ENCODE data around the gene DLL1. TPM values are rescaled to one million over a fixed set of nuclear protein-coding genes. Genes with fewer than 3 reads are reported as not detected.
A peak's percentile ranks its signal among the peaks of the same experiment; 100 is the strongest.

Gene DLL1
- total RNA-seq, 1 donor from 2014 or later = 15.4 TPM

DNA sequence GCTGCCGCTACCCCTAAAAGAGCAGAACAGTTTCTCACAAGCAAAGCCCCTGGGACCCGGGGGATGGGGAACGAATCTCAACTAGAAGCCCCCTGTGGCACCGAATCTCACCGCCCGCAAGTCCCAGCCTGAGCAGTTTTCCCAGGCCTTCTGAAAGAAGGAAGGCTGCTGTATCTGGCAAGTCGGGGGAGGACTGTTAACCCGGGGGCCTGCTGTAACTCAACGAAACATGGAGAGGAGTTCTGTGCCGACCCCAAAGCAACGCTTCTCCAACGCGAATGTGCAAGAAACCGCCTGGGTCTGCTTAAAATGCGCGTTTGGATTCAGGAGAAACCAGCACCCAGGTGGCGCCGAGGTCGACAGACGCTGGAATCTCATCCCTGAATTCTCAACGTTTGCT, 34.2 kb downstream of the DLL1 start:
- intact Hi-C loops (cut with DNase I) = no loop called here
- ATAC-seq (no peak), DNase-seq (ENCODE audit: low spot score) (peak; percentile 37)

DNA sequence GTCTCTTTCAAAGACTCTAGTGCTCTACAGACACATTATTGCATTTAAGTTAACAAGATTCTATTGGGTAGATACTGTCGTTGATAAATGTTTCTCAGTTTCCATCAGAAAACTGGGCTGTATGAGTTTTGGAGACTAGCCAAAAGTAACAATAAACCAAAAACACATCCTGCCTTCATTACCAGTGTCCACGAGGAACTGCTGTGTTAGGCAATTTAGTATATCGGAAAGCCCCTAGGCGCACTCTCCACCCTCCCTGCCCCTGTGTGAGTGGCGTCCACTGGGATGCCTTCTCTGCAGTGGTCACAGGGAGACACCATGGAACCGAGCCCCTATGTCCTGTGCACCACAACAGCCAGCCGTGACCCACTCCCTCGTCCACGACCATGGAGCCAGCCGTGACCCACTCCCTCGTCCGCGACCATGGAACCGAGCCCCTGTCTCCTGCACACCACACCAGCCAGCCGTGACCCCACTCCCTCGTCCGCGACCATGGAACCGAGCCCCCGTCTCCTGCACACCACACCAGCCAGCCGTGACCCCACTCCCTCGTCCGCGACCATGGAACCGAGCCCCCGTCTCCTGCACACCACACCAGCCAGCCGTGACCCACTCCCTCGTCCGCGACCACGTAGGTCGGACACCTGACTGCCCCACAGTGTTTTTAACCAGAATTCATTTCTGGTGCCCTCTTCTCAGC, 35.3 kb downstream of the DLL1 start:
- intact Hi-C loops (cut with DNase I) = no loop called here
- DNase-seq (ENCODE audit: low spot score) = peak; percentile 46
- no peak for ATAC-seq

DNA sequence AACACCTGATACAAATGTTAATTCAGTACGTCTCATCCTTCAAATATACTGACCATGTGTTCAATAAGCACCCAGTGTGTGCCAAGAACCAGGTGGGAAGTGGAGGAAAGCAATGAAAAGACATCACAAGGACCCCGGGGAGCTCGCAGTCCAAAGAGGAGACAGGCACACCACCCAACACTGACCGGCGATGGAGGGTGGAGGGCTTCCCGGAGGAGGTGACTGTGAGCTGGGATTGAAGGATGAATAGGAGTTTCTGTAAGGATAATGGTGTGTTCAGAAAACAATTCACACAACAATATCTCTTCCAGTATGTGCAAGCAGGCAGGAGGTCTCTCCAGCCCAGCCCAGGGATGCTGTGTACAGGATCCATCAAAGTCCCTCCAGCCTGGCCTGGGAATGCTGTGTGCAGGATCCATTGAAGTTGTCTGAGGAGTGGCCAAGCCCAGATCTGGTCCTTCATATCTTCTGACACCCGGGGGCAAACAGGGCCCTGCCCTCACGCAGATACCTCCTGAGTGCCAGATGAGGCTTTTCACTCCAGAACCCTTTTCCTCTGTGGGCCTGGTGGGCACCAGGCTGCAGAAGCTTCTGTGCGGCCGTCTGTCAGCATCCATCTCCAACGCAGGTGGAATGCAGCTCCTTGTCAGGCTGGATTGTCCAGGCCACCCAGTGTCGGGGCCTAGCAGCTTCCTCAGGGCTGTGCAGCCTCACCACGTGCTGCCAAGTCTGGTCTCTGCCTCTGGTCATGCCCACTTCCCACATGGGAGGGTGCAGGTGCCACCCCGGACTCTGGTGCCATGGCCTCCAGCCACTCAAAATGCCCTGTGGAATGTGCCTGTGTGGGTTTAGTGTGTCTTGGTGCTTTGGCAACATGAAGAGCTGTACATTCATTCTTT, 36.3 kb downstream of the DLL1 start:
- ATAC-seq = no peak
- intact Hi-C loops (cut with DNase I) = no loop called here
- DNase-seq (ENCODE audit: low spot score) = peak; percentile 50

DNA sequence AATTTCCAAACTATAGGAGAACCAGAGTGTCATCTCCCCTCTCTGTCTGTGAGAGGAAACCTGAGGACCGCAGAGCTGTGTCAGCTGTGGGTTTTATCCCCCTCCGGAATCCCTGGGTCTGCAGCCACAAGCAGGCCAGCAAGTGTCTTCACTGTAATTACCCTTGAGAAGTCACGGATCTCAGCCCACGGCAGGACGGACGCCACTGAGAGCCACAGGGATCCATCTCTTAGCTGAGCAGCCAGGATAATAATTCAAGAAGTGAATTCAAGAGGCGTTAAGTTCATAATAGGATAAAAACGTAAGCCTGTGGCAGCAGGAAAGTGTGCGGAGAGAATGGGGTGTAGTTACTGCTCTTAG, 37.0 kb downstream of the DLL1 start:
- ATAC-seq = no peak
- DNase-seq (ENCODE audit: low spot score) = peak; percentile 33
- intact Hi-C loops (cut with DNase I) = no loop called here

DNA sequence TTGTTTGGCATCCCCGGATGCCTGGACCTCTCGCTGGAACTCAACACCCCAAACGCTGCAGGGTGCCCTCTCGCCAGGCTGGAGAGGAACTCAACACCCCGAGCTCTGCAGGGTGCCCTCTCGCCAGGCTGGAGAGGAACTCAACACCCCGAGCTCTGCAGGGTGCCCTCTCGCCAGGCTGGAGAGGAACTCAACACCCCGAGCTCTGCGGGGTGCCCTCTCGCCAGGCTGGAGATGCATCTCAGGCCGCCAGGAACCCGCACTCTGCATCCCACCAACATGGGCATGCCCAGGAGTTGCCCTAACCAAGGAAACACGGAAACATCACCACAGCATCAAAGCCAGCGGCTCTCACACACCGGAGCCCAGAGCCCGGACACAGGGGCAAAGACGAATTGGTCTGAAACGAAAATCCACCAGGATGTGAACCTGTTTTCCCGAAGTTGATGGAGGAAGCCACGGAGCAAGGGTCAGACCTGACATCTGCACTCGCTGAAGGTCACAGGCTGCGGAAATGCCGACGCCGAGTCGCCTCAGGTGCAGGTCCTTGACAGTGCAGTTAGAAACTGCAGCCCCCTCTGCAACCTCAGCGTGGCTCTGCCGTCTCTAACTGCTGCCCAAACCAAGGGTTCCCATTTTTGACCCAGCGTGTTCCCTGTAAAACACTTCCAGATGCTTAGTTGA, 37.5 kb downstream of the DLL1 start:
- peak; percentile 43 for DNase-seq (ENCODE audit: low spot score)
- intact Hi-C loops (cut with DNase I) = no loop called here
- no peak for ATAC-seq

DNA sequence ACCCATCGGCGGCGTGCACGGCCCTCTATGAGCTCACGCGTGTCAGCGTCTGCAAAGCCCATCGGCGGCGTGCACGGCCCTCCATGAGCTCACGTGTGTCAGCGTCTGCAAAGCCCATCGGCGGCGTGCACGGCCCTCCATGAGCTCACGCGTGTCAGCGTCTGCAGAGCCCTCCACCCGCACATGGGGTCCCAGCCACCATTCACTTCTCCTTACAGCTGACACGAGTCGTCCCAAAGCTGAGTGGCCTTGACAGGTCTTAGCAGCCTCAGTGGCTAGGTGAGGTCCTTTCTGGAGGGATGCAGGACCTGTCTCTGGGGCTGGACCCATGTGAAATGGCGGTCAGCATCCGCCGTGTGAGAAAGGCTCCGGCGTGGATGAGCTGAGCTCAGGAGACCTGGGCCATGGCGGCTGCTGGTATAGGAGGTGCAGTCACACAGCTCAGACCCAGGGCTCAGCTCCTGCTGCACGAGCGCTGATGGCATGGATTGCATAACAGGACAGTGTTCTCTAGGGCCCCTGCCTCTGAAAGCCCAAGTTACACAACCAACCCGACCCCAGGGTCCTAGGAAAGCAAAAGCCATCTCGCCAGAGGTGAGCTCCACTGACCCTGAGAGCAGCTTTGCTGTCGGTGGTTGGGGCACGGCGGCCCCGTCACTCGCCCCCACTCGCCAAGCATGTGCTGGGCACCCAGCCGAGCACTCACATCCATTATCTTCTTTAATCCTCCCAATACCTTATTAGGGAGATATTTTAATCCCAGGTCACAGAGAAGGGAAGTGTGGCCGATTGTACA, 38.9 kb downstream of the DLL1 start:
- DNase-seq (ENCODE audit: low spot score) (no peak), ATAC-seq (no peak)

DNA sequence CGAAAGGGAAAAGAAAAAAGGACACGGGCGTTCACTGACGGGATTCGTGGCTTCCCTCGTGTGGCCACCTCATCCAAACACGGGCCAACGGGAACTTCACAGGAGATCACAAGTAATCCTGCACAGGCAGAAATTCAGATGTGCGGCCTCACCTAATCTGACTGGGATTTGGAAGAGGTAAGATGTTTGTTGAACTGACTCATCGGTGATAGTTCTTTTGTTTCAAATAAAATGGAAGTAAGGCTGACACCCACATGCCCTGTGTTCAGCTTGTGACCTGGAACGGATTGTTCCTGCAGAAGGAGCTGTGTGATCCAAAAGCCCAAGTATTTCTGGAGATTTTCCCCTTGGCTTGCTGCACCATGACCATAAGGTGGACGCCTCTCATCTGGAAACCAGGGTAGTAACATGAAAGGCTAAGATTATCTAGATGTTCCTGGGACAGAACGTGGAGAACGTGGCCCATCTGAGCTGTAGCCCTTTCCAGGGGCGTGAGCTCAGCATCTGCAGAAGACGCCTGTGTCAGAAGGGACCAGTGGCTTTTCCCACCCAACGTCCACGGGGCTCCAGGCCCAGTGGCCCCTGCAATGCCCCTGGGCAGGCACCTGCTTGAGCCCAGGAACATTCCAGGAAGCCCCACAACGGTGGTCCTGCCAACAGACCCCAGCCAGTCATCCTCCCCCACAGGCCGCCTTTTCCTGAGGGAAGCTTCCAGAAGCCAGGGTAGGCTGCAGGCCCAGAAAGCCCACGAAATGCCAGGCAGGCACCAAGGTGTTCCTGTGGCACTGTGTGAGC, 39.7 kb downstream of the DLL1 start:
- no peak for ATAC-seq
- intact Hi-C loops (cut with DNase I) = no loop called here

More for the DNA sequence above, 38.9 kb downstream of the DLL1 start:
- intact Hi-C loops (cut with DNase I) = no loop called here

DNA sequence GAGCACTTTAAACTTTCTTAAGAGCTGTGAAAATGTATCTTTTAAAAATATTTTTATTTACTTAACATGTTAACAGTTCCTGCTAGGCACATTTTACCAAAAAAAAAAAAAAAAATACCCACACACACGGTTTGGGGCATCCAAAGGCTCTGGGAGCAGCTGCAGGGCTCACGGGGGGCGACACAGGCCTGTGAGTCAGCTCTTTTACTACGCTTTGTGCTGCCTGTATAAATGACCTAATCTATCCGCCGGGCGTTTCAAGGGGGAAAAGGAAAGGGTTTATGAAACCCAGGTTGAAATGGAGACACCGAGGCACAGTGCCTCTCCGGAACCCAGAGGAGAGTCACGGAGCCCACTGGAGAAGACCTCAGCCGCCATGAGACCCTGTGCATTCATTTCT, 40.4 kb downstream of the DLL1 start:
- intact Hi-C loops (cut with DNase I) = no loop called here
- ATAC-seq (no peak), DNase-seq (ENCODE audit: low spot score) (no peak)

More for the DNA sequence above, 39.7 kb downstream of the DLL1 start:
- DNase-seq (ENCODE audit: low spot score) = no peak

DNA sequence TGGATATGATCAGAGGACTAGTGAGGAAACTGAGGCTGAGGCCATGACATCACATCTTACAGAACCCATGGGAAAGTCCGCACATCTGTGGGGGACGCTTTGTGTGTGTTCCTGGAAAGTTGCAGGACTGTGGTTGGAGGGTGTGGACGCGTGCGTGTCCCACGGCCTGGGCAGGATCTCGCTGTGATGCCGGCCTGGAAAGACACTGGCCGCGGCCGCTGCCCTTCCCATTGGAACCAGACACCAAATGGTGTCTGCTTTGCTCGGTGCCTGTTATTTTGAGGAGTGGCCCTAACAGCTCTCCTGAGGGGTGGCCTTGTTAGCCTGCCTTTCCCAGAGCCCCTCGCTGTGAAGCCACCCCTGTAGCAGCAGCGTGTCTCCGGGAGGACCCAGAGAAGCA, 41.1 kb downstream of the DLL1 start:
- intact Hi-C loops (cut with DNase I) = no loop called here
- no peak for DNase-seq (ENCODE audit: low spot score)
- no peak for ATAC-seq

DNA sequence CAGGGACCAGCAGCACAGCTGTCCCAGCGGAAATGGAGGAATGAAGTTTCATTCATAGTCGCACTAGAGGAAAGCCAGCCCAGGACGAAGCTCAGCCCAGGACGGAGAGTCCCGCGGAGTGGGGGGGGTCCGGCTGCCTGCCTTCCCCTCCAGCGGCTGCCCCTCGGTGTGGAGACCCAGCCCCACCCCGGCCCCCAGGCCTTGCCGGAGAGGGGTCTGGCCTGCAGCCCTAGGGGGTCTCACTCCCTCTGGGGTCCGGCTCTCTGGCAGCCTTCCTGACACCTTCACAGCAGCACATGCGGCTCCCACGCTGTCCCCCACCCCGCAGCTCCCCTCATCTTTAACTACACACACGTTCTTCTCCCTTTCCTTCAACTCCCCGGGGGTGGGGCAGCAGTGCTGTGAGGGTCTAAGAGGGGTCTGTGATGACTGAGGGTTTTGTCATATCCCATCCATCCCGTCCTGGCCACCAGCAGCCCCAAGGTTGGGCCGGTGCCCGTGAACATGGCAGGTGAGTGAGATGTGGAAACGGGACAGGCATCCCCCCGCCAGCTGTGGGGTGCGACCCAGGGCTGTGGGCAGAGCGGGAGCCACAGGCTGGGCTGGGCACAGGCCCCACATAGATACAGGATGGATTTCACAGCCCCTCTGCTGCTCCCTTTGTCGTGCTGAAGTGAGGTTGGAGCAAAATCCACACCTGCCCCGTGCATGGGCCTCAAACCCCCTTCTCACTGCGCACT, 41.8 kb downstream of the DLL1 start:
- DNase-seq (ENCODE audit: low spot score) (no peak), ATAC-seq (no peak)
- intact Hi-C loops (cut with DNase I) = no loop called here

DNA sequence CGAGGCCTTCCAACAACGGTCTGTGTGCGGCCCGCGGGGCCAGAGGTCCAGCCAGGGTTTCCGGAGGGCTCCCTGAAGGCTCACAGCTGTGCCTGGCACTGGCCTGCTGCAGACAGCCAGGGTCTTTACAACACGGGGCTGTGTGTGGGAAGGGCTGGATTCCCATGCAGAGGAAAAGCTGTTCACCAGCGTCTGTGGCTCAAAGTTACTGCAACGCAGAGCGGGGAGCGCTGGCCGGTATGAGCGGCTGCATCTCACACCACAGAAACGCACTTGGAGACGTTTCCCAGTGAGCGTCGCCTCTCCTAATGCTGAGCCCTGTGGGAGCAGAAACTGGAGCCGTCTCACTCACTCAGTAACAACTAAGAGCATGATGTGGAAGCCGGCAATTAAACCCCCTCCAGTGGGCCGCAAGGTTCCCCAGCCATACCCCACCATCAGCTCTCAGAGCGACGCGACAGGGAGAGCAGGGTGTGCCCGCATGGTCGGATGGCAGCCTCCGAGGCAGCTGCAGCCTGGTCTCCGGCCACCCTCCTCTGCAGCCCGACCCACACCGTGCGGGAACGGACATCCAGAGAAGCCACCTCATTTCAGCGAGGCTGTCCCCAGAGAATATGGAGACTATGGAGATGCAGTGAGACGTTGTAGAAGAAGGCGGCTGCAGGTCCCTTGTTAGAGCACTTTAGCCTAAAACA, 42.6 kb downstream of the DLL1 start:
- ATAC-seq = peak; percentile 16
- DNase-seq (ENCODE audit: low spot score) = no peak
- intact Hi-C loops (cut with DNase I) = no loop called here

DNA sequence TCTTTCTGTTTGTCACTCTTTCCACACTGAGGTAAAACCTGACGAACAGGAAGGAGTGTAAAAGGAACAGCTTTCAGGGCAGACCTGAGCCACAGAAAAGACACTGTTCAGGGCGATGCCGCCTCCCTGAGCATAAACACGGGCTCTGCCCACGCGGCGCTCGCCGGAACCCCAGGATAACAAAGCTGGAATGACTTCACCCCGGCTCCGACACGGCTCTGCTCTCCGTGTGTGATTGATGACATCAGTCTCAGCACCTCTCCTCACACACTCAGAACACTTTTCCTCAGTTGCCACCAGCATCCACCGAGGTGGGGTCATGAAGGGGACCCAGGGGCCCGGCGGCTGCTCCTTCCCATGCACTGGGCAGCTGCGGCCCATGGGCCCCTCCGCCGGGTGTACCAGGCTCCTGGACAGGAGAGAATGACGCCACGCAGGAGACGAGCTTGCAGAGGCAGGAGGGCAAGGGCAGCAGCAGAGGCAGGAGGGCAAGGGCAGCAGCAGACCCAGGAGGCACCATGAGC, 43.6 kb downstream of the DLL1 start:
- DNase-seq (ENCODE audit: low spot score) = no peak
- no peak for ATAC-seq
- intact Hi-C loops (cut with DNase I) = no loop called here

DNA sequence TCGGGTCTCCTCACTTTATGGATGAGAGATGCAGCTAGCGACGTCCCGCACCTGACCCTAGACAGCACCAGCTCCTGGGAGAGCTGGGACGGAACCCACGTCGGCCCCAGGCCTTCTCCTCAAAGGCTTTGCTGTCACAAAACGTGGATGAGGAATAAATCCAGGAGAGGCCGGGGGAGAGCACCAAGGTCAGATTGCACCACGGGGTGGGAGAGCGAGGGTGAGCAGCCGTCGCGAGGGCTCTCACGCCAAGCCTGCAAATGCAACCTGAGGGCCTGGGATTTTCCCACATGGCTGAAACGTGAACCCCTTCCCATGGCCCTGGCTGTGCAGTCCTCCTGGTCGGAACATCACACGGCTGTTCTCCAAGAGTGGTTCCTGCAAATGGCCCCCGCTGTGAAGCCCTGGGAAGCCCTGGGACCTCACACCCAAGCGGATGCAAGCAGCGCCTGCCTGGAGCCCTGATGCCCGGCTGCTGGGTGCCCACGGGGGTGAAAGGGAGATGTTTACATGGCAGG, 45.3 kb downstream of the DLL1 start:
- ATAC-seq (no peak), DNase-seq (ENCODE audit: low spot score) (no peak)
- intact Hi-C loops (cut with DNase I) = loop anchor here (1.0 kb wide), 1 partner anchor 49 kb away; no protein-coding TSS in a partner anchor

DNA sequence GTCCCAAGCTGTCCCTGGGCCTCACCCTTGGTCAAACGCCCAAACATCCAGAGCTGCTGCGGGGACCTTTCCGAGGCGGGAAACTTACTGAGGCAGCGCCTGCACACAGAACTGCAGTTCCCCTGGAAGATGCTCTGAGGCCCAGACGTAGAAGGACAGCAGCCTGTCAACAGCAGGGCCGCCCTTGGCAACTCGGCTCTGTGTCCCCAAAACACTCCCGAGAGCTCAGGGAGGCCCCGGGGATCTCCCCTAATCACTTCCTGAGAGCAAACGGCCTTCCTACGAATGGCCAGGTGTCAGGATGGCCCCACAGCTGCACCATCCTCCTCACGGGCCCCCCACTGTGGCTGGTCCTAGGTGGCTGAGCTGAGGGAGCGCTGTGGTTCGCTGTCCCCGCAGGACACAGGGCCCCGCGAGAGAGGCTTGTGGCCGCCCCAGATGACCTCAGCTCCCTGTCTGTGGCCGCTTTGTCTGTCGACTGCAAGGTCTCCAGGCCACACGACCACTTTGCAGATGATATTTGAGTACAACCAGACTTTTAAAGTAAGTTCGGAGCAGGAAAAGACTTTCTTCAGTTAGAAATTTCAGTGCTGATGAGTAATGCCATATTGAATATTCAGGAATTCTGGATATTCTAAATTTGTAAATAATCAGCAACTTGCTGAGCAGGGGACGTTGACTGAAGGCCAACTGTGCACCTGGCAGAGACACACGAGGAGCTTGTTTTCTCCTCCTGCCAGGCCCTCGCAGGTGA, 46.0 kb downstream of the DLL1 start:
- intact Hi-C loops (cut with DNase I) = loop anchor here (1.0 kb wide), 1 partner anchor 49 kb away; no protein-coding TSS in a partner anchor
- DNase-seq (ENCODE audit: low spot score) (no peak), ATAC-seq (peak; percentile 36)

DNA sequence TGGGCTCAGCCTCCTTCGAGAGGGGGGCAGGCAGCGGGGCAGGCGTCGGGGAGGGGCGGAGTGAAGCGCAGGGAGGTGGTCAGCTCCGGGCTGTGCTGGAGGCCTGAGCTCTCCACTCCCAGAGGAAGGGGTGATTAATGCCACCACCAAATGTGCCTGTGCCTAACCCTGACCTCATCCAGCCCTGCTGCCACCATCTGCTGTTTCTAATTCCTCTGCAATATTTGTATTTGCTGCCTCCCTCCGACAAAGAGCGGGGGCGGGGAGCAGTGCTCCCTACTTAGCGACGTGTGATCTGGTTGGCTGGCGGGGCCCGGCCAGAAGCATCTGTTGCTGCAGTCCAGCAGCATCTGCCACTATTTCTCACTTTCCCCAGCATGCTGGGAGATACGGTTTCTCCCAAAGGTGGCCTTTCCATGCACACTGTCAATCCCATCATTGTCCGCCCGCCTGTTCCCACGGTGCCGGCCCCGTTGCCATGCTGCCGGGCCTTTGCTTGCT, 47.0 kb downstream of the DLL1 start:
- peak; percentile 70 for ATAC-seq
- intact Hi-C loops (cut with DNase I) = no loop called here
- no peak for DNase-seq (ENCODE audit: low spot score)

DNA sequence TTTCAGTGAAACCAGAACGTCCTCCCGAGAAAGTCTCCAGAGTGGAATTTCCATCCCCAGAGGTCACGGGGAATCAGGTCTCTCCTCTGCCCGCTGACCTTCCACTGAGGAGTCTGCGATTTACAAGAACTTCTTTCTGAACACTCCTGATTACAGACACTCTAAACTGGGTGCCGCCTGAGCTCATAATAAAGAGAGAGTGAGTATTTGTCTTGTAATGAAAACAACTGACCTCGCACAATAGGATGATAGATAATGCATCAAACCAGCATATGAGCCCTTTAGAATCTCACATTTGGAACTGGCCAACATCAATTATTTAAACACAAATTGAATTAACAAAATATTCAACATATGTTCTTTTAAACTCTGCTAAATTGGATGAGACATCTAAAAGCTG, 47.5 kb downstream of the DLL1 start:
- ATAC-seq = no peak
- no peak for DNase-seq (ENCODE audit: low spot score)
- intact Hi-C loops (cut with DNase I) = no loop called here
